Urothelium cell line (cell line): ENCODE measurements around the gene CTPS1.
A peak's percentile ranks its signal among the peaks of the same experiment; 100 is the strongest.

Experiments
- DNase-seq: peaks from one replicate; pipeline ENCODE4 v3.0.0; 2011; ENCODE audit warnings: low spot score, mixed read lengths
- FAIRE-seq: peaks from 2 replicates; lab custom pipeline; 2011; peaks lifted over from hg19 to GRCh38; lab: Jason Lieb, UNC

The CTPS1 gene

DNA sequence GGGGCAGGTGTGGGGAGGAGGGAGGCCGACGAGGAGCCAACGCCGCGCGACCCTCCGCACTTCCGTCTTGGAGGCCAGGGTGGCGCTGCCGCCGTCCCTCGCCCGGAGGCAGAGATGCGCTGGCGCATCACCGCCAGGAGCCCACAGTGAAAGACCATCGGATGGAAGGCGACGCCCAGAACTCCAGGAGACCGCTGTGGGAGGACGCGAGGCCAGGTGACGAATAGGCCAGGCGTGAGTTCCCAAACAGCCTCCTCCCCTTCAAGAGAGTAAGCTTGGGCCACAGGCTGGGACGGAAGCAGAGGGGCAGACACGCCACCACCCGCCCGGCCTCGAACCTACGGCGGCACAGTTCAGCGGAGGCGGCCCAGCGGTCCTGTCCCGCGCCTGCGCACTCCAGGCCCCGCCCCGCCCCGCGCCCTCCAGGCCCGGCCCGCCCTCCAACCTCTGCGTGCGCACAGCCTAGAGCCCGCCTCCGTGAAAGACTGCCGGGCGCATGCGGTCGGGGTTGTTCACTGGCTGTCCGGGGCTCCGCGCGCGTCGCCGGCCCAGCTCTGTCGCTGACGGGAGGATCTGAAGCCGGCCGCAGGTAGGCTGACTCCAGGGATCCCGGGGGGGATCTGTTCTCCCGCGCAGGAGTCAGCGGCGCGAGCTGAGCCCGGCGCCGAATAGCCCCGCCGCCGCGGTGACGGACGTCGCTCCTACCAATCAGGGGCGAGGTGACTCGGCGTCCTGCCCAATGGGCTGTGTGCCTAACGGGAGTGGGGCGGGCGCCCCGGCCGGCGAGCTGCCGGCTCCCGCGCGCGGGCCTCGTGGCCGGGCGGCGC, at the start of gene CTPS1:
Gene CTPS1 (plus strand): TSS at position 456 of the 827 bp plus-strand sequence. CDS start 3,595 bp downstream, outside the sequence.
- FAIRE-seq (peak; percentile 95), DNase-seq (peak; percentile 99)

GRCh38 chr1:40930174-40930964, 49.1 kb upstream of the CTPS1 start:
- no peak for FAIRE-seq
- DNase-seq, result no peak

DNA sequence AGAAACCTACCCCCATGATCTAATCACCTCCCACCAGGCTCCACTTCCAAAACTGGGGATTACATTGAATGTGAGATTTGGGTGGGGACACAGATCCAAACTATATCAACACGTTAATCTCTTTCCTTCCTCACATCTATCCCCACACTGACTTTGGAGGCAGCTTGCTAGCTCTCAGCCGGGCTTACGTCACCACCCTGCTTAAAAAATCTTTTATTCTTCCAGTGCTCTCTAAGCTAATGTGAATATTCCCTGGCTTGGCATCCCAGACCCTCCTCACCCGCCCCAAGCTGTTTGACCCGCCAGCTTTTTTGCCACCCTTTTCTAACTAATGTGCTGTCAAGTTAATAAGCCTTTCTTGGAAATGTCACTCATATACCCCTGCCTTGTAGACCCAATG, 47.9 kb upstream of the CTPS1 start:
- DNase-seq, result no peak

DNA sequence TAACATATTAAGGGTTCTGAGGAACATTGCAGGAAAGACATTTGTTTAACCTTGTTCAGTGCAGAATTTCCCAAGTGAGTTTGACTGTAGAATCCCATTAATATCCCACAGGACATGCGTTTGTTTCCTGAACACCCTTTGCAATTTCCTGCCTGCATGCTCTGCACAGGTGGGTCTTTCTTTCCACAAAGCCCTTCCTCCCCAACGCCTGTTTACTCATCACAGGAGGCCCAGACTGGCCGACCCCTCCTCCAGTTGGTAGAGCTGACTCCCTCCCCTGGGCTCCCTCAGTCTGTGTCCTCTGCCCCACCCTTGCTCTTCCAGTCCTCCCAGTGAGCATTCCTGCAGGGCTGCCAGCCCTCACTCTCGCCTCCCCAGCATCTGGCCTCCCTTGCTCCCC, 47.5 kb upstream of the CTPS1 start:
- FAIRE-seq, result no peak
- no peak for DNase-seq

More for the DNA sequence above, 47.9 kb upstream of the CTPS1 start:
- FAIRE-seq, result no peak

DNA sequence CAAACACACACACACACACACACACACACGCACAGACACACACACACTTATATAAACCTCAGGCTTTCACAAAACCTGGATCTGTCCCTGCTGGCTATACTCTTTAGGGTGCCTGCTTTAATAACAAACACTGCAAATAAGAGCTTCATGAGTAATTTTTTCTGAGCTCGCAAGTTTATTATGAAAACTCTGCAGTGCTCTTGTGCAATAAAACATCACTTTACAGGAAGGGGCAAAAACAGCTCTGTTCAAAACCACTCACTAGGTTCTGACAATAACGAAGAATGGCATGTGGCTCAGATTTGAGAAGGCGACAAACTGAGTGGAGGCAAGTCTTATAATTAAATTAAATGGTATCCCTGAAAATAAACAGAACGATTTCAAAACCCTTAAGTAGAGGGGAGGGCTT, 42.6 kb upstream of the CTPS1 start:
- FAIRE-seq (no peak), DNase-seq (no peak)

- no peak for FAIRE-seq
These were observed 41.1 kb upstream of the CTPS1 start for GRCh38 chr1:40938393-40938792.

DNA sequence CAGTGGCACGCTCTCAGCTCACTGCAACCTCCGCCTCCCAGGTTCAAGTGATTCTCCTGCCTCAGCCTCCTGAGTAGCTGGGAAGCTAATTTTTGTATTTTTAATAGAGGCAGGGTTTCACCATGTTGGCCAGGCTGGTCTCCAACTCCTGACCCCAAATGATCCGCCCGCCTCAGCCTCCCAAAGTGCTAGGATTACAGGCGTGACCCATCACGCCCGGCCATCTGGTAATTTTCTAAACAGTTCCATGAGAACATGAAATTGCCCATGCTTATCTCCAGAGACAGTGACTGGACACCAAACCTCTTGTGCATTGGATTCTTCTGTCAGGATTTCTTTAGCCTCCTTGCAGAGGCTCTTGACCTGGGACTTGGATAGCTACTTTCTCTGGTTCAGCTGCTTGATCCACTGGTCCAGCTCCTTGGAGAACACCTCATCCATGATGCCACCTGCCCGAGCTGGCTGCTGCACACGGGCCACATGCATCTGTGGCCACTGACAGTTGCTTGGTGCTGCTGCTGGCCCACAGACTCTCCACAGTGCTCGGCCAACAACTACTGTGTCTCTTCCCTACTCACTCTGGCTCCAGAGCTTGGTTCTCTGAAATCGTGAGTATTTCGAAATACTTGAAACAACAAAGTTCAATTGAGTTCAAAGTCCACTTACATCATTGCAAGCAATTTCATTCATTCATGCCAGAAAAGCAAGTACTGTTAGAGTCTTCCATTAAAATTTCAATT, 40.0 kb upstream of the CTPS1 start:
- FAIRE-seq (no peak), DNase-seq (no peak)

More at GRCh38 chr1:40938393-40938792, 41.1 kb upstream of the CTPS1 start:
- no peak for DNase-seq

DNA sequence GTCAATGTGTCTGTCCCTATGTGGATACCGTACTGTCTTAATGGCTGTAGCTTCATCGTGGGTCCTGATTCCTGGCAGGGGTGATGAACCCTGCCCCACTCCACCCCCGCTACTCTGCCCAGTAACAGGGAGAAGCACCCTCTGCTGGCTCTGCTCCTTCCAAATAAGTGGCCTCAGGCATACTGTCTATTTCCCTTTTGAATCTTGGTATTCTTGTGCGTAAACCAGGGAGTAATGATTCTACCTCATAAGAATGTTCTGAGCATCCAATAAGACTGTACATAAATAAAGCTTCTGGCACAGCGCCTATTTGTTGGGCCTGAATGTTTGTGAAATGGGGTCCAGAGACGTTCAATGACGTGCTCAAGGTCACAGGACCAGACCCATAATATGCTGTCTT, 35.2 kb upstream of the CTPS1 start:
- DNase-seq, result no peak
- no peak for FAIRE-seq

DNA sequence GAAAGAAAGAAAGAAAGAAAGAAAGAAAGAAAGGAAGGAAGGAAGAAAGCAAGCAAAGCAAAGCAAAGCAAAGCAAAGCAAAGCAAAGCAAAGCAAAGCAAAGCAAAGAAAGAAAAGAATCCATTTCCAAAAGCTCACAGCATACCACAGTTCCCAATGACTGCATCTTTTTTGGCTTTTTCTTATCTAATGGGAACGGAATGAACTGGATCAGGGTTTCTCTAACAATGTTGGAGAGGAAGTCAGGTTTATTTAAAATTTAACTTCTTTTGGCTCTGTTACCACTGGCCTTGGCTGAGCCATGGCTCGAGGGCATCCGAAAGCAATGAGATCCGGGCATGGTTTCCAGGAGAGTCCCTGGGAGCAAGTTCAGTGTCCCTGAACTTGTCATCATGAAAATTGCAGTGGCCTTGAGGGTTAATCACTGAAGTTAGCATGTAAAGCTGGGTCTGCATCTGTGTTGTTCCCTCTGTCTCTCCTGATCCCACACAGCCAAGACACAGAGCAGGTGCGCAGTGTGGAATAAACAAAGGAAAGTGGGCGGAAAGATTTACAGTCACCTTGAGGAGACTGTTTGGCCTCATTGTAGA, 34.6 kb upstream of the CTPS1 start:
- no peak for DNase-seq
- no peak for FAIRE-seq

- FAIRE-seq, result no peak
These were observed 34.0 kb upstream of the CTPS1 start for GRCh38 chr1:40945491-40945973.

GRCh38 chr1:40948741-40949443, 30.6 kb upstream of the CTPS1 start:
- FAIRE-seq (peak; percentile 69), DNase-seq (peak; percentile 71)

More at GRCh38 chr1:40945491-40945973, 34.0 kb upstream of the CTPS1 start:
- no peak for DNase-seq

- FAIRE-seq (no peak), DNase-seq (no peak)
These were observed 29.9 kb upstream of the CTPS1 start for GRCh38 chr1:40949563-40949962.

- FAIRE-seq (peak; percentile 72), DNase-seq (peak; percentile 93)
These were observed 27.4 kb upstream of the CTPS1 start for GRCh38 chr1:40951943-40952743.

DNA sequence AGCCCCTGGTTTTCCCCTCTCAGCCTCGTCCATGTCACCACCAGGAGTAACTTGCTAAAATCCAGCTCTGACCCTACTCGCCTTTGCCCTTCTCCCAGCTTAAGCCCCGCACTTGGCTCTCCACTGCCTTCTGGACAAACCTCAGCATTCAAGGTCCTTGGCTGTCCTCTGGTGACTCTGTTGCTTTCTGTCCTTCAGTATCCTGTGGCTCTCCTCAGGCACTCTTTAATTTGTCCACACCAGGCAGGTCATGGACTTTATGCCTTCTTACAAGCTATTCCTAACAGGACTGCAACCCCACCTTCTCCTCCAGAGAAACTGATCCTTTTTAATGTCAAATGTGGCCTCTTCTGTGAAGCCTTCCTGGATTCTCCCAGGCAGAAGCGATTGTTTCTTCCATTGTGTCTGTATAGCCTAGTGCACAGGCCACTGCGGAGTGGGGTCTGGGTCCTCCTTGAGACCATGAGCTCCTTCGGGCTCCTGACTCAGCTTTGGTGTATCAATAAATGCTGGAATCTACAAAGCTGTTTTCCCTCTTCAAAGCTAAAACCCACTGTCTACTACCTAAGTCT, 26.7 kb upstream of the CTPS1 start:
- FAIRE-seq, result no peak
- DNase-seq, result no peak

- no peak for FAIRE-seq
- no peak for DNase-seq
These were observed 24.9 kb upstream of the CTPS1 start for GRCh38 chr1:40954626-40955025.

DNA sequence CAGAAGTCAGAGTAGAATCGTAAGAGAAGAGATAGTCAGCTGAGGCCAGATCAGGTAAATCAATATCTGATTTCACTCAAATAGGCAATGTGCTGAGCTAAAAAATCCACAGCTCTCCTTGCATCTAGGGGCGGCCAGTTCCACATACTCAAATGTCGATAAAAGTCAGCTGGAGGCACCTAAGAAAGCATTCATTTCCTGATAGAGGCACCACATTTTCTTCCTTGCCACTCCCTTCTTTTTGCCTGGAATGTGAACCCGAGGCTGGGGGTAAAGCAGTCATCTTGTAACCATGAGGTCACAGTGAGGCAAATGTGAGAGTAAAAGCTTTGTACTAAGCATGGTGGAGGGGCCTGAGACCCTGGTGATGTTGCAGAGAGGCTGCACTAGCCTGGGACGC, 24.2 kb upstream of the CTPS1 start:
- DNase-seq (no peak), FAIRE-seq (no peak)

GRCh38 chr1:40956407-40956806, 23.1 kb upstream of the CTPS1 start:
- FAIRE-seq (no peak), DNase-seq (no peak)

DNA sequence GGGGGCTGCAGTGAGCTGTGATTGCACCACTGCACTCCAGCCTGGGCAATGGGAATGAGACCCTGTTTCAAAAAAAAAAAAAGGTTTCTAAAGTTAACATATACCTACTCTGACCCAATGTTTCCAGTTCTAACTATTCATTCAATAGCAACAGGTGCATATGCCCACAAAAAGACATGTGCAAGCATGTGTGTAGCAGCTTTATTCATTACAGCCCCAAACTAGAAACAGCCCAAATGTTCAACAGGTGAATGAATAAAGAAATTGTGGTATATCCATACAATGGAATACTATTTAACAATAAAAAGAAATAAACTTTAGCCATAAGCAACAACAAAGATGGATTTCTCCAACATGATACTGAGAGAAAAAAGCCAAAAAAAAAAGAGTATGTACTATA, 21.3 kb upstream of the CTPS1 start:
- DNase-seq, result no peak
- no peak for FAIRE-seq

DNA sequence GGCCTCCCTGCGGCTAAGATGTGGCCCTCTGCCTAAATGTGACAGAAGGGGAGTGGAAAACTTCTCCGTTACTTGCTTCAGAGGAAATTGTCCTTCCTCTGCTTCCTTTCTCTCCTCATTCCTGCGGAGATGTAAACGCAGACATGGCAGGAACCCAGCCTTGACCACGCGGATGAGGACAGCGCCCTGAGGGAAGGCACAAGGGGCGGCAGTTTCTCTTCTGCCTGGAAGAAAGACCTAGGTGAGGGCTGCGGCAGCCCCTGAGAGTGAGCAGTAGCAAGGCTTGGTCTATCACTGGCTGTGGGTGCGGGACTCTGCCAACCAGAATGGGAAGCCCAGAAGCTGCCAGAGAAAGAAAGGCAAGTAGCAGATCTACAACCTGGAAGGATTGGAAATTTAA, 14.0 kb upstream of the CTPS1 start:
- DNase-seq (no peak), FAIRE-seq (no peak)
